ENCODE measurements around the gene TMEM244.

- TF ChIP-seq CTCF (IDR thresholded peaks at IDR 0.05) (peak in 4 of 5 experiments; percentile 29 to 37 (median 32)), POLR2A (IDR thresholded peaks at IDR 0.05) (no peak), POLR2AphosphoS5 (IDR thresholded peaks at IDR 0.05) (no peak), EP300 (IDR thresholded peaks at IDR 0.05; ENCODE audit: low read depth) (no peak)
Observed at GRCh38 chr6:129893640-129894039, 32.5 kb upstream of the TMEM244 start.
